Measurements from ENCODE around the gene ROBO4.

The ROBO4 gene

DNA sequence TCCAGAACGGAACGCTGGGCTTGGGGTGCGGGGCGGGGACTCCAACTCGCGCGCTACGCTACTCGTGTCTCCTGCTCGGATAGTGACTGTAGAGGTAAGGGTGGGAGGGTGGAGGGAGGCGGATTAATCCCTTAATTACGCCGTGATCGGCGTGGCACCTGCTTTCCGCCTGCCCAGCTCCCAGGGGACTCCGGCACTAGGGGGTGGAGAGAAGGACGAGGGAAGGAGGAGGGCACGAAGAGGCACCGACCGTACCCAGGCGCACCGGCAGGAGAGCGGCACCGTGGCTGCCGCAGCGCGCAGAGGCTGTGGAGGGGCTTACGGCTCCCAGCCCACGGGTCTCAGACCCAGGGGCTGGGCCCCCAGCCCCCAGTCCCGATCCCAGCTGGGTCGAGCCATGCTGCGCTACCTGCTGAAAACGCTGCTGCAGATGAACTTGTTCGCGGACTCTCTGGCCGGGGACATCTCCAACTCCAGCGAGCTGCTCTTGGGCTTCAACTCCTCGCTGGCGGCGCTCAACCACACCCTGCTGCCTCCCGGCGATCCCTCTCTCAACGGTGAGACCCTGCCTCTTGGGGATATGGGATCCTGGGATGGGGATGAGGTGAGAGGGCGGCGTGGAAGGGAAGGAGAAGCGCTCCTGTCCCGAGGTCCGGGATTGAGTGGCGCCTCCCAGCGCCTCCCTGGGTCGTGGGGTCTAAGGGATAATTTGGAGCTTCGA, 32.3 kb downstream of the ROBO4 start, which contains the start of gene ROBO3:
ROBO3 (plus strand) TSS at position 252 of the 721 bp plus-strand sequence; CDS start at position 398, 146 bp downstream.
- Histone ChIP-seq H3K9me3 (replicated peaks; ENCODE audit: insufficient read depth, low read length) (no peaks in the 10 kb centered on the region), H2AFZ (ENCODE audit: low read length) (no peak within 1 kb of the TSS), H3K4me1 (ENCODE audit: low read length) (no peaks in the 10 kb centered on the region), H3K79me2 (ENCODE audit: low read length) (no peaks in the 10 kb centered on the region), H3K27ac (ENCODE audit: low read length) (no peak within 1 kb of the TSS), H3K4me2 (ENCODE audit: low read depth, low read length) (peak within 1 kb of the TSS; percentile 49), H3K27me3 (replicated peaks; ENCODE audit: insufficient read depth, low read length) (peaks cover 68% of the 10 kb centered on the region), H3K4me3 (ENCODE audit: low read length) (no peak within 1 kb of the TSS; the same call in 1 of the 2 replicates), H3K9ac (ENCODE audit: low read length) (no peak within 1 kb of the TSS), H3F3A (ENCODE audit: insufficient read depth, low read length) (no peaks in the 10 kb centered on the region), H3K36me3 (replicated peaks; ENCODE audit: insufficient read depth, low read length) (no peaks in the 10 kb centered on the region), H3K9me2 (replicated peaks; ENCODE audit: insufficient read depth, low read length) (no peaks in the 10 kb centered on the region), H4K20me1 (ENCODE audit: insufficient read depth, low read length) (no peaks in the 10 kb centered on the region)
- no peak for TF ChIP-seq EZH2phosphoT487 (IDR thresholded peaks at IDR 0.05; ENCODE audit: low read length)
- no peak for TF ChIP-seq CTCF (IDR thresholded peaks at IDR 0.05; ENCODE audit: low read length)
- no peak for TF ChIP-seq EZH2 (optimal IDR thresholded peaks at IDR 0.05; ENCODE audit: low read depth, low read length)
- no peak for DNase-seq

DNA sequence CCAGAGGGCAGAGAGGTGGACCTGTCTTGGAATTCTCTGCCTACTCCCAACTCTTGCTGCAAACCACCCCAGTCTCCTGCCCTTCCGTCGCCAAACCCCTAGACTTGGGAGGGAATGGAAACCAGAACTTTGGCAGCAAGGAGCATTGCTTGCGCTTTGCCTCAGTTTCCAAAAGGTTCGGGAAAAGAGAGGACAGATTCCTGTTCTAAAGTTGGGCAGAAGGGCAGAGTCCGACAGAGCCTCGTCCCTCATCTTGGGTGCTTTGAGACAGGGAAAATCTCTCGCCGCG, 32.8 kb downstream of the ROBO4 start:
- H3K79me2 ChIP-seq (ENCODE audit: low read length) = no peaks in the 10 kb centered on the region
- no peak for DNase-seq
- H3K27ac ChIP-seq (ENCODE audit: low read length) = no peak overlapping the region
- H3K27me3 ChIP-seq (replicated peaks; ENCODE audit: insufficient read depth, low read length) = peaks cover 63% of the 10 kb centered on the region
- no peak overlapping the region for H3K4me2 ChIP-seq (ENCODE audit: low read depth, low read length)
- no peak overlapping the region for H3K4me3 ChIP-seq (ENCODE audit: low read length)
- H4K20me1 ChIP-seq (ENCODE audit: insufficient read depth, low read length) = no peaks in the 10 kb centered on the region
- TF ChIP-seq CTCF (IDR thresholded peaks at IDR 0.05; ENCODE audit: low read length) = no peak
- TF ChIP-seq EZH2 (optimal IDR thresholded peaks at IDR 0.05; ENCODE audit: low read depth, low read length) = no peak
- no peak for TF ChIP-seq EZH2phosphoT487 (IDR thresholded peaks at IDR 0.05; ENCODE audit: low read length)
- no peaks in the 10 kb centered on the region for H3K9me3 ChIP-seq (replicated peaks; ENCODE audit: insufficient read depth, low read length)
- no peaks in the 10 kb centered on the region for H3K4me1 ChIP-seq (ENCODE audit: low read length)
- H3K36me3 ChIP-seq (replicated peaks; ENCODE audit: insufficient read depth, low read length) = no peaks in the 10 kb centered on the region
- no peak overlapping the region for H2AFZ ChIP-seq (ENCODE audit: low read length)
- H3F3A ChIP-seq (ENCODE audit: insufficient read depth, low read length) = no peaks in the 10 kb centered on the region
- H3K9me2 ChIP-seq (replicated peaks; ENCODE audit: insufficient read depth, low read length) = no peaks in the 10 kb centered on the region
- no peak overlapping the region for H3K9ac ChIP-seq (ENCODE audit: low read length)

DNA sequence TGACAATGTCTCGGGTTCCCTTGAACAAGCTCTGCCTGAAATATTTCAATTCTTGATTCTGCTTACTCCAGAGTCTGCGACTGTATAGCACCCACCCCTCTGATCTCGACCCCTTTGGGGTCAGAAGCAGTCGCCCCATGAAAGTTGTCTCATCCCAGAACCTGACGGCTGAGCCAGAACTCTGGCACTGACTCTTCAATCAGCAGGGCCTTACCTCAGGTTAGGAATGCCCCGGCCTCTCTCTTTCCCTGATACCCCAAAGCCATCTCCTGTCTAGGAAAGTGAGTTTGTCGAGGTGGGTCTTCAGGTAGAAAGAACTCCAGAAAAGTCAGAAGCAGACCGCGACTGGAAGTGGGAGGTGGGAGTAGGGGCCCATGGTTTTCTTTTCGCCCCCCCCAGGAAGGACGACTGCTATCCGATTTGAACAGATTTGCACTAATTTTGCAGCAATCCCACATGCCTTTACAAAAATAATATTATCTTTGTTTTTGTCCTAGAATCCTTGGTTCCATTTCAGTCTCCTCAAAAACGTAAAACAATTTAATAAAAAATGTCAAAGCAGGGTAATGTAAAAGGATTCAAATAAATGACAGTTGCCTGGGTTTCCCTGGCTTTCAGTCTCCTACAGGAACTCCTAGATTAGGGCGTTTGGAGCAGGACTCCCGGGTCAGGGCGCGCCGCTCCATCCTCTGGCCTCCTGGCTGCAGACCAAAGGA, 33.3 kb downstream of the ROBO4 start:
- H2AFZ ChIP-seq (ENCODE audit: low read length) = no peak overlapping the region
- TF ChIP-seq CTCF (IDR thresholded peaks at IDR 0.05; ENCODE audit: low read length) (no peak), EZH2phosphoT487 (IDR thresholded peaks at IDR 0.05; ENCODE audit: low read length) (no peak), EZH2 (optimal IDR thresholded peaks at IDR 0.05; ENCODE audit: low read depth, low read length) (no peak)
- no peak overlapping the region for H3K9ac ChIP-seq (ENCODE audit: low read length)
- H3K9me2 ChIP-seq (replicated peaks; ENCODE audit: insufficient read depth, low read length) = no peaks in the 10 kb centered on the region
- no peaks in the 10 kb centered on the region for H4K20me1 ChIP-seq (ENCODE audit: insufficient read depth, low read length)
- no peaks in the 10 kb centered on the region for H3F3A ChIP-seq (ENCODE audit: insufficient read depth, low read length)
- H3K4me3 ChIP-seq (ENCODE audit: low read length) = no peak overlapping the region
- no peak overlapping the region for H3K4me2 ChIP-seq (ENCODE audit: low read depth, low read length)
- H3K27ac ChIP-seq (ENCODE audit: low read length) = no peak overlapping the region
- H3K4me1 ChIP-seq (ENCODE audit: low read length) = no peaks in the 10 kb centered on the region
- DNase-seq = no peak
- no peaks in the 10 kb centered on the region for H3K79me2 ChIP-seq (ENCODE audit: low read length)
- peaks cover 59% of the 10 kb centered on the region for H3K27me3 ChIP-seq (replicated peaks; ENCODE audit: insufficient read depth, low read length)
- no peaks in the 10 kb centered on the region for H3K36me3 ChIP-seq (replicated peaks; ENCODE audit: insufficient read depth, low read length)
- no peaks in the 10 kb centered on the region for H3K9me3 ChIP-seq (replicated peaks; ENCODE audit: insufficient read depth, low read length)
